ENCODE results near the gene CUBN.

GRCh38 chr10:16953270-16953669, 176.3 kb downstream of the CUBN start:
- TF ChIP-seq ZNF280A (IDR thresholded peaks at IDR 0.05; ENCODE audit: low read depth, partially characterized antibody) (no peak), DLX4 (CRISPR knock-in tag; IDR thresholded peaks at IDR 0.05) (no peak), ATF3 (IDR thresholded peaks at IDR 0.05) (no peak), ATF3 (CRISPR knock-in tag; conservative IDR thresholded peaks at IDR 0.05) (no peak), ZBTB26 (CRISPR knock-in tag; IDR thresholded peaks at IDR 0.05) (no peak), EZH2 (IDR thresholded peaks at IDR 0.05; ENCODE audit: borderline replicate concordance, low read depth, low read length) (no peak), EHMT2 (IDR thresholded peaks at IDR 0.05) (no peak), ARID2 (IDR thresholded peaks at IDR 0.05) (no peak), HIVEP1 (CRISPR knock-in tag; IDR thresholded peaks at IDR 0.05) (no peak)

Data from K562 (cell line).